ENCODE data around the gene EPN3.

- TF ChIP-seq POLR2A (IDR thresholded peaks at IDR 0.05; ENCODE audit: low read depth, low read length) (no peak), TAF1 (IDR thresholded peaks at IDR 0.05; ENCODE audit: low read depth, low read length) (no peak), POLR2AphosphoS5 (IDR thresholded peaks at IDR 0.05; ENCODE audit: low read depth, low read length) (no peak), SPI1 (IDR thresholded peaks at IDR 0.05; ENCODE audit: low read depth, low read length) (no peak), POU2F2 (IDR thresholded peaks at IDR 0.05; ENCODE audit: low read depth, low read length) (no peak)
Observed at GRCh38 chr17:50547736-50548083, 15.2 kb downstream of the EPN3 start.
